Measurements from ENCODE around the gene DGKI. TPM values are rescaled to one million over a fixed set of nuclear protein-coding genes. Genes with fewer than 3 reads are reported as not detected.
A peak's percentile ranks its signal among the peaks of the same experiment; 100 is the strongest.
"Not testable (repeated sequence)": the region's sequence is repeated elsewhere in the genome, so short reads cannot be mapped to it uniquely, and the experiment has no call there.

Gene DGKI
- total and polyA plus RNA-seq, 2 donors: 1.8 to 13.3 TPM

DNA sequence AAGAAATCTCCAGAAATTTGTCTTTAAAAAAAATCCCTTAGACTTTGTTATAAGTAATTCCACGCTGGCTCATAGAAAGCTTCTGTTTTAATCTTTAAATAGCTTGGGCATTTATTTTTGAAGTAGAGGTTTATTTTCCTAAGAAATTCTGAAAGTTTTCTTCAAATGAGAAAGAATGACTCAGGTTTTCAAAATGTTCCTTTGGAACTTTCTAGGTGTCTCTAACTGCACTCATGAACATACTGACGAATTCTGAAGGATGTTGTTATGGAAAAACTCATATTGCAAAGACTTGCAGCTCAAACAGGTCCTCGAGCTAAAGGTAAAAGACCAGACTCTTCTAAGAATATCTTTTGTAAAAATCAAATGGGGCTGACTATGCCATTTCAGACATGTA is 10.7 kb downstream of the DGKI start:
- Histone ChIP-seq H3K4me1 (ENCODE audit: insufficient read depth) (no peaks in the 10 kb centered on the region), H3K27ac (ENCODE audit: low read depth) (no peak overlapping the region), H3K36me3 (ENCODE audit: insufficient read depth) (no peaks in the 10 kb centered on the region), H3K4me3 (ENCODE audit: low read depth, low read length) (no peak overlapping the region)
- WGBS: 91% methylated on average over 3 of the region's 3 CpGs
- DNase-seq (ENCODE audit: extremely low spot score): no peak

DNA sequence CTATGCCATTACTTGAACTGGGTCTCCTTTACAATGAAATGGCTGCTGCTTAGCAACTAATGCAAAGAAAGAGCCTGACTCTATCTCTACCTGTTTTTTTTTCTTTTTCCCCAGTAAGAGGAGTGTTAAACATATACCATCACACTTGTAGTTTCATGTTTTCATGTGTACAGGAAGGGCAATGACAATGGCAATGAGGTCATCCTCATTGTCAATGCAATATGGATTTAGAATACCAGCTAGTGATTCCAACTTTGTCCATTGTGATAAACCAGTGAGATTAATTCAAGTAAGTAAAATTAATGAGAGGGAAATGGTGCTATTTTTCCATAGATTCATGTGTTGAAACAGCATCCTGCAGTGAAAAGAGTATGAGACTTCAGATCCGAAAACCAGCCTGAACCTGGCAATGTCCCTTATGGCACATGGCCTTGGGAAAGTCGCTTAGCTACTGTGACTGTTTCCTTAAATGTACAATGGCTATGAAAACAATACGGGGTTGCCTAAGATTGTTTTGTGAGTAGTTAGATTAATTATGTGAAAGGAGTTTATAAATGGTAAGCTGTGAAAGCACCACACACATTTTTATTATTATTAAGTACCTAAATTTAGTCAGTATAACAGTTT is 11.2 kb downstream of the DGKI start:
- 87% methylated on average over 3 of the region's 3 CpGs for WGBS
- Histone ChIP-seq H3K4me1 (ENCODE audit: insufficient read depth) (no peaks in the 10 kb centered on the region), H3K36me3 (ENCODE audit: insufficient read depth) (no peaks in the 10 kb centered on the region), H3K4me3 (ENCODE audit: low read depth, low read length) (no peak overlapping the region), H3K27ac (ENCODE audit: low read depth) (no peak overlapping the region)
- no peak for DNase-seq (ENCODE audit: extremely low spot score)

DNA sequence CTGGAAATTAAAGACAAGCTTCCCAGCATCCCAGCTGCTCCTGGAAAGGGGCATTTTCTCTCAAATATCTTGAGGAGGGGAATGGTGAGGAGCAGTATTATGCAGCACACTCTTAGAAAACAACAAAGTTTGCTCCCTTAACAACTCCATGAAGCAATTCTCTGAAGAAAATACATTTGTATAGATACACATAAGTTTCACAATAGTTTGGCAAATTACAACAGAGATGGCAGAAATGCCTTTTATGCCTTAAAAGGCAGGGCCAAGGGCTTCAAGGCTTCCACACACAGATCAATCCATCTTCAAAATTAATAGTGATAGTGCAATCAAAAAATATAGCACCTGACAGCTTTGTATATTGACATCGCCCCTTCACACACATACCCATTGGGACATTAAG is 12.2 kb downstream of the DGKI start:
- WGBS: 99% methylated on average over 1 of the region's 1 CpG
- no peaks in the 10 kb centered on the region for H3K36me3 ChIP-seq (ENCODE audit: insufficient read depth)
- DNase-seq (ENCODE audit: extremely low spot score): no peak
- H3K27ac ChIP-seq (ENCODE audit: low read depth): no peak overlapping the region
- H3K4me3 ChIP-seq (ENCODE audit: low read depth, low read length): no peak overlapping the region
- no peaks in the 10 kb centered on the region for H3K4me1 ChIP-seq (ENCODE audit: insufficient read depth)

GRCh38 chr7:137832990-137833389 is 13.8 kb downstream of the DGKI start:
- H3K36me3 ChIP-seq (ENCODE audit: insufficient read depth); H3K4me1 ChIP-seq (ENCODE audit: insufficient read depth); H3K27ac ChIP-seq (ENCODE audit: low read depth); DNase-seq (ENCODE audit: extremely low spot score); H3K4me3 ChIP-seq (ENCODE audit: low read depth, low read length): not testable (repeated sequence)
- WGBS: 92% methylated on average over 2 of the region's 2 CpGs

DNA sequence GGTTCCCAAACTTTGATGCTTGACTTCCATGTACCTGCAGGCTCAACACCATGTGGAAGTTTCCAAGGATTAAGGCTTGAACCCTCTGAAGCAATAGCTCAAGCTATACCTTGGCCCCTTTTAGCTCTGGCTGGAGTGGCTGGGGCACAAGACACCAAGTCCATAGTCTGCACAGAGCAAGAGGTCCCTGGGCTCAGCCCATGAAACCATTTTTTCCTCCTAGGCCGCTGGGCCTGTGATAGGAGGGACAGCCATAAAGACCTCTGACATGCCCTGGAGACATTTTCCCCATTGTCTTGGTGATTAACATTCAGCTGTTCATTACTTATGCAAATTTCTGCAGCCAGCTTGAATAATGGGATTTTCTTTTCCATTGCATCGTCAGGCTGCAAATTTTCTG is 14.4 kb downstream of the DGKI start:
- Histone ChIP-seq H3K36me3 (ENCODE audit: insufficient read depth) (no peaks in the 10 kb centered on the region), H3K4me1 (ENCODE audit: insufficient read depth) (no peaks in the 10 kb centered on the region), H3K27ac (ENCODE audit: low read depth) (no peak overlapping the region), H3K4me3 (ENCODE audit: low read depth, low read length) (no peak overlapping the region)
- no peak for DNase-seq (ENCODE audit: extremely low spot score)
- 98% methylated on average over 2 of the region's 2 CpGs for WGBS

DNA sequence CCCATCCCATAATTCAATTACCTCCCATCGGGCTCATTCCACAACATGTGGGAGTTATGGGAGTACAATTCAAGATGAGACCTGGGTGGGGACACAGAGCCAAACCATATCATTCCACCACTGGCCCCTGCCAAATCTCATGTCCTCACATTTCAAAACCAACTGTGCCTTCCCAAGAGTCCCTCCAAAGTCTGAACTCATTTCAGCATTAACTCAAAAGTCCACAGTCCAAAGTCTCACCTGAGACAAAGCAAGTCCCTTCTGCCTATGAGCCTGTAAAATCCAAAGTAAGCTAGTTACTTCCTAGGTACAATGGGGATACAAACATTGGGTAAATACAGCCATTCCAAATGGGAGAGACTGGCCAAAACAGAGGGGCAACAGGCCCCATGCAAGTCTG is 15.2 kb downstream of the DGKI start:
- H3K4me3 ChIP-seq (ENCODE audit: low read depth, low read length); H3K36me3 ChIP-seq (ENCODE audit: insufficient read depth); H3K4me1 ChIP-seq (ENCODE audit: insufficient read depth); DNase-seq (ENCODE audit: extremely low spot score); H3K27ac ChIP-seq (ENCODE audit: low read depth): not testable (repeated sequence)
- WGBS: 98% methylated on average over 1 of the region's 1 CpG

- Histone ChIP-seq H3K4me3 (ENCODE audit: low read depth, low read length) (no peak overlapping the region), H3K36me3 (ENCODE audit: insufficient read depth) (no peaks in the 10 kb centered on the region), H3K4me1 (ENCODE audit: insufficient read depth) (no peaks in the 10 kb centered on the region), H3K27ac (ENCODE audit: low read depth) (no peak overlapping the region)
- DNase-seq (ENCODE audit: extremely low spot score): no peak
- 36% methylated on average over 7 of the region's 7 CpGs for WGBS
Observed at GRCh38 chr7:137829337-137829992, 17.3 kb downstream of the DGKI start.

DNA sequence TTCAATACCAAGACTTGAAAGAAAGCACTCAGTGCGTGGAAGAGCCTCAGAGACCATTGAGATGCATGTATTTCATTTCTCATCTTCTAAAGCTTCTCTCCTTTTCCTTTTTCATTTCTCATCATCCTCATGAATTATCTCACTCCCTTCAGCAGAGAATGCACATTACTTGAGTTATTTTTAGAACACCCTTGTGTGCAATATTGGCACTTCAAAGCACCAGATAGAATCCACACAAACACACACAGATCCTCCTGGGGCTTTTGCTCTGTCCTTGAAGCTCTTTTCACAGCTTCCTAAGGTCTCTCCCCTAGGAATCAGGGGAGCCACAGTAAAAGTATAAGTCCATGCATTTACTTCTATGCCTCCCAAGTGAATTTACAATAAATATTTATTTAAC is 18.3 kb downstream of the DGKI start:
- WGBS: 89% methylated on average over 1 of the region's 1 CpG
- no peak overlapping the region for H3K4me3 ChIP-seq (ENCODE audit: low read depth, low read length)
- no peaks in the 10 kb centered on the region for H3K4me1 ChIP-seq (ENCODE audit: insufficient read depth)
- no peaks in the 10 kb centered on the region for H3K36me3 ChIP-seq (ENCODE audit: insufficient read depth)
- H3K27ac ChIP-seq (ENCODE audit: low read depth): no peak overlapping the region
- DNase-seq (ENCODE audit: extremely low spot score): no peak

DNA sequence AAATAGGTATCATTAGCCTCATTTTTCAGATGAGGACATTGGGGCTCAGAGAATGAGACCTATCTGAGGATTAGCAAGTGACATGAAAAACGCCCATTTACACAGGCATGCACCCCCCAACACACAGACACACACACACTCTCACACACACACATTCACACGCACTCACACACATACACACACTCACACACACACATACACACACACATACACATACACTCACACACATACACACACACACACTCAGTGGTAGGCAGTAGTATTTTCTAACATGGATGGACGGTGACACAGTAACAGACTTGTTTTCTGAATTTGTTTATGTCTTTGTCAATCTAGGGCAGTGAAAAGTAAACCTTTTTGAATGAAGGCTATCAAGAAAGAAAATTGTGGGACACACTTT is 21.3 kb downstream of the DGKI start:
- Histone ChIP-seq H3K36me3 (ENCODE audit: insufficient read depth) (no peaks in the 10 kb centered on the region), H3K4me3 (ENCODE audit: low read depth, low read length) (no peak overlapping the region), H3K27ac (ENCODE audit: low read depth) (no peak overlapping the region), H3K4me1 (ENCODE audit: insufficient read depth) (no peaks in the 10 kb centered on the region)
- DNase-seq (ENCODE audit: extremely low spot score): no peak
- 91% methylated on average over 3 of the region's 3 CpGs for whole genome bisulfite sequencing

- Histone ChIP-seq H3K36me3 (ENCODE audit: insufficient read depth) (no peaks in the 10 kb centered on the region), H3K4me3 (ENCODE audit: low read depth, low read length) (no peak overlapping the region), H3K4me1 (ENCODE audit: insufficient read depth) (no peaks in the 10 kb centered on the region), H3K27ac (ENCODE audit: low read depth) (no peak overlapping the region)
- DNase-seq (ENCODE audit: extremely low spot score): peak; percentile 42
- 26% methylated on average over 8 of the region's 8 CpGs for WGBS
Observed at GRCh38 chr7:137820677-137821420, 25.9 kb downstream of the DGKI start.

- DNase-seq (ENCODE audit: extremely low spot score): no peak
- no peak overlapping the region for H3K4me3 ChIP-seq (ENCODE audit: low read depth, low read length)
- no peak overlapping the region for H3K27ac ChIP-seq (ENCODE audit: low read depth)
- no peaks in the 10 kb centered on the region for H3K36me3 ChIP-seq (ENCODE audit: insufficient read depth)
- no peaks in the 10 kb centered on the region for H3K4me1 ChIP-seq (ENCODE audit: insufficient read depth)
- 88% methylated on average over 2 of the region's 2 CpGs for WGBS
Observed at GRCh38 chr7:137820156-137820555, 26.6 kb downstream of the DGKI start.

- no peaks in the 10 kb centered on the region for H3K4me1 ChIP-seq (ENCODE audit: insufficient read depth)
- no peak overlapping the region for H3K27ac ChIP-seq (ENCODE audit: low read depth)
- no peaks in the 10 kb centered on the region for H3K36me3 ChIP-seq (ENCODE audit: insufficient read depth)
- no peak overlapping the region for H3K4me3 ChIP-seq (ENCODE audit: low read depth, low read length)
- no peak for DNase-seq (ENCODE audit: extremely low spot score)
- WGBS: 46% methylated on average over 2 of the region's 2 CpGs
Observed at GRCh38 chr7:137818036-137818435, 28.7 kb downstream of the DGKI start.

DNA sequence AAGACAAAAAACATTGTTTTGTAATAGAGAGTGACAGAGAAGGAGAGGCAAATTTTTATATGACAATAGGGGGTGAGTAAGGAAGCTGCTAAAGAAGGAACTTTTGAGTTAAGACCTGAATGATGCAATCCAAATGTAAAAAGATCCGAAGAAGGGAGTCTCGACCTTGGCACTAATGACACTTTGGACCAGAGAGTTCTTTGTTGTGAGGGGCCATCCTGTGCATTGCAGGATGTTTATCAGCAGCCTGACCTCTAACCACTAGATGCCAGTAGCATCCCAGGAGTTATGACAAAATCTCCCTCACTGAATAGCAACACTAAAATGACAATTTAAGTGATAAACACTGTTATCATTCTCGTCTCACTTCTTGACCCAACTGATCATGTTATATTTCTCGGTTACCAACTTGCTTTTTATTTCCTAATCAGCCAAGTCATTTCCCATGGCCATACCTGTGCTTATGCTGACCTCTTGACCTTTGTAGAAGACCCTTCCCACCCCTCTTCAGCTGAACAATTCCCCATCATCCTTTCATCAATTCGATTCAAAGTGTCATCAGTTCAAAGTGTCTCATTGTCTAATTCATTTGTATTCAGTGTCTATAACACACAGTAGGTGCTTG is 30.0 kb downstream of the DGKI start:
- whole genome bisulfite sequencing: 40% methylated on average over 5 of the region's 5 CpGs

DNA sequence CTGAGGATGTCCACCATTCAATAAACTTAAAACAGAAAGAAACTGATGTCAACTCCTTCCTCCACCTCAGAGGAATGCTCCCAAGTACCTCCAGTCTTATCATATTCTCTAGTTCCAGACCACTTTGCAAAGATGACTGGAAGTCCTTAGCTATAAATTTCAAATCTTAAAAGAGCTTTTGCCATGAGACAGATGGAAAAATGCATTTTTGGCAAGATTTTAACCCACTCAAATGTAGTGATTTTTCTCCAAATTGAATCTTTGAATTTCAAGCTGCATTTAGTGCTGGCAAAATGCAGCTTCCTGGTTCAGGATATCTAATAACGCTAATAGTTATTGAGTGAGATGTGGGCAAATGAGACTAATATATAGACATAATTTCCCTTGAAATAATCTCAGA is 33.2 kb downstream of the DGKI start:
- 91% methylated on average over 1 of the region's 1 CpG for WGBS
- Histone ChIP-seq H3K36me3 (ENCODE audit: insufficient read depth) (no peaks in the 10 kb centered on the region), H3K4me3 (ENCODE audit: low read depth, low read length) (no peak overlapping the region), H3K4me1 (ENCODE audit: insufficient read depth) (no peaks in the 10 kb centered on the region), H3K27ac (ENCODE audit: low read depth) (no peak overlapping the region)
- no peak for DNase-seq (ENCODE audit: extremely low spot score)

More for the DNA sequence above, 30.0 kb downstream of the DGKI start:
- Histone ChIP-seq H3K27ac (ENCODE audit: low read depth) (no peak overlapping the region), H3K4me3 (ENCODE audit: low read depth, low read length) (no peak overlapping the region), H3K4me1 (ENCODE audit: insufficient read depth) (no peaks in the 10 kb centered on the region), H3K36me3 (ENCODE audit: insufficient read depth) (no peaks in the 10 kb centered on the region)
- DNase-seq (ENCODE audit: extremely low spot score): no peak

All from urinary bladder (tissue), 4 donors.